HG02852 (cell line): ENCODE data around the gene CMTM2.
"Not testable (repeated sequence)": the region's sequence is repeated elsewhere in the genome, so short reads cannot be mapped to it uniquely, and the experiment has no call there.

Source experiments
- ATAC-seq: cut with Tn5 transposase; IDR thresholded peaks from one replicate; pipeline ENCODE4 v1.9.1; 2021; ENCODE audit warnings: mild to moderate bottlenecking, moderate library complexity; ENCODE audit not compliant: unreplicated experiment

Gene CMTM2

DNA sequence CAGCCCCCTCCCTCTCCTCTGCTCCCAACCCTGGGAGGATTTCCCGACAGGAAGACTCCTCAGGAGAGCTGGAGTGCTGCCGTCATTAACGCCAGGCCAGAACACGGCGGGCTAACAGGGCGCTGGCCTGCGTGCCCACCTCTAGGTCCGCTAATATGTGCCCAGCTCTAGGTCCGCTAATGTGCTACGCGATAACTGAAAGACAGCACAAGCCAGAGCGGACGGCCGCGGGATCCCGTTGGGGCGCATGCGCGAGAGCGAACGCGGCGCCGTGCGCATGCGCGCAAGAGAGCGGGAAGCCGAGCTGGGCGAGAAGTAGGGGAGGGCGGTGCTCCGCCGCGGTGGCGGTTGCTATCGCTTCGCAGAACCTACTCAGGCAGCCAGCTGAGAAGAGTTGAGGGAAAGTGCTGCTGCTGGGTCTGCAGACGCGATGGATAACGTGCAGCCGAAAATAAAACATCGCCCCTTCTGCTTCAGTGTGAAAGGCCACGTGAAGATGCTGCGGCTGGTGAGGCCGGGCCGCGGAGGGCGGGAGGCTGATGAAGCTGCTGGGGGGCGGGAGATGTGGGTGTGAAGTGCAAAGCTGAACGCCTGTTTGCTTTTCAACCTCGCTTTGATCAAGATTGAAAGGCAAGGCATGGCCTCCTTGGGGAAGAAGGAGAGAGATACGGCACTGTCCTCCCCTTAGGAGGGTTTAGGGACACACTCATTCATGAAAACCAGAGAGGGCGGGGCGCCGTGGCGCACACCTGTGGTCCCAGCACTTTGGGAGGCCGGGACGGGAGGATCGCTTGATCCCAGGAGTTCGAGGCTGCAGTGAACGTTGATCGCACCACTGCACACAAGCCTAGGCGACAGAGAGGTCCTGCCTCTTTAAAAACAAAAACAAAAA lies 26.7 kb upstream of the CMTM2 start, which contains the start of gene CKLF:
Gene CKLF (plus strand): TSS at position 291 of the 892 bp plus-strand sequence. CDS start 140 bp downstream, at position 431.
- peak; percentile 64 for ATAC-seq

DNA sequence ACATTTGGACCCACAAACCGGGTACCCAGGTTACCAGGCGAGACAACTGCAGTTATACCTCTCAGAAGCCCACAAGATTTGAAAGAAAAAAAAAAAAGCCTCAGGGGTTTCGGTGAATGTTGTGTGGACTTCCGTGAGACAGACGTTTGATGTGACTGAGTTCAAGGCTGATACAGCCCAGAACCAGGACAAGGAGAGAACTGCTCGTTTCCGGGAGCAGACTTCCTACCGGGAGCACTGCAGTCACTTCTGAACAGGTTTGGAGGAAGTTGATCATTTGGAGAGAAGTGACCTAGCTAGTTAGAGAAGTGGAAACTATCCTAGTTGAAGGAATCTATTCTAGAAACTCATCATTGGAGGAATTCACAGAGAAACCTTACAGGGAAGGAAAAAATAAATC lies 26.0 kb upstream of the CMTM2 start:
- ATAC-seq = no peak

- ATAC-seq = no peak
These were observed 25.2 kb upstream of the CMTM2 start for GRCh38 chr16:66554021-66554420.

DNA sequence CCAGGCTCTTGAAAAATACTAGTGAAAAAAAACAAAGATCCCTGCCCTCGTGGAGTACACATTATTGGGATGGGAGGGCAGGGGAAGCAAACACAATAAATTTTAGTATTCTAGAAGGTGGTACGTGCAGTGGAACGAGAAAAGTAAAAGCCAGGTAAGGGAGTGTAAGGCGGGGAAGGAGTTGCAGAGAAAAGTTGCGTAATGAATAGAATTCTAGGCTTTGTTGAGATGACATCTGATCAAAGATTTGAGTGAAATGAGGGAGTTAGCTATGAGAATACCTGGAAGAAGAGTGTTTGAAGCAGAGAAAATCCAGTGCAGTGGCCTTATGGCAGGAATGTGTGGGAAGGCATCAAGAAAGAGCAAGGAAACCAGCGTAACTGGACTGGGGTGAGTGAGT lies 24.8 kb upstream of the CMTM2 start:
- no peak for ATAC-seq

DNA sequence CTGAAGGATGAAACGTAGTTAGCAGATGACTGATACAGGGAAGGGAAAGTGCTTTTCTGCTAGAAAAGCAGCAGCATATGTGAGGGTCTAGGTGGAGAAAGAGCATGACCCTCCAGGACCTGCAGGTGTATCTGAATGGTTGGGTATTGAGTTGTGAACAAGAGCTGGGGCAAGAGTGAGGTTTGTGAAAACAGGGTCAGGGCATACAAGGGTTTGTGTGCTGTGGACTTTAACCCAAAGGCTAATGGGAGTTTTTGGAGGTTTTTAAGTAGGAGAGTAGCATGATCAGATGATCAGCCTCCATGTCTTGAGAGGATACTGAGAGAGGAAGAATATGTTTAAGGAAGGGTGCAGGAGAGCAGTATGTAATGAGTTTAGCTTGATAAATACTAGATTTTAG lies 19.2 kb upstream of the CMTM2 start:
- no peak for ATAC-seq

- ATAC-seq = no peak
These were observed 17.7 kb upstream of the CMTM2 start for GRCh38 chr16:66561381-66562080.

DNA sequence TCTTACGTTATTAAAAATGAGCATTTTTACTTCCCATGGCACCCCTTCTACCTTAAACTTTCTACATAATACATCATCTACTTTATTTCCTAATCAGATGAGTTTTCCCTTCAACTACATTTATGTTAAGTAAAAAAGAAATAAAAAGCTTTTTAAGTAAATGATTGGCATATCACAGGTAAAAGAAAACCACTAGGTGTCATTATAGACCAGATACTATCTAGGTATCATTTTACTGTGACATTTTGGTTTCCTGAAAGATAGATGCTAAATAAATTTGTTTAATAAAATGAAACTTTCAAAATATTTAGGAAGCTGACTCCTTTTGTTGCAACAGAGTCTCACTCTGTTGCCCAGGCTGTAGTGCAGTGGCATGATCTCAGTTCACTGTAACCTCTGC lies 16.9 kb upstream of the CMTM2 start:
- no peak for ATAC-seq

GRCh38 chr16:66562986-66563385 lies 16.3 kb upstream of the CMTM2 start:
- ATAC-seq = no peak

- ATAC-seq = peak; percentile 60
These were observed 15.5 kb upstream of the CMTM2 start for GRCh38 chr16:66563574-66564334.

DNA sequence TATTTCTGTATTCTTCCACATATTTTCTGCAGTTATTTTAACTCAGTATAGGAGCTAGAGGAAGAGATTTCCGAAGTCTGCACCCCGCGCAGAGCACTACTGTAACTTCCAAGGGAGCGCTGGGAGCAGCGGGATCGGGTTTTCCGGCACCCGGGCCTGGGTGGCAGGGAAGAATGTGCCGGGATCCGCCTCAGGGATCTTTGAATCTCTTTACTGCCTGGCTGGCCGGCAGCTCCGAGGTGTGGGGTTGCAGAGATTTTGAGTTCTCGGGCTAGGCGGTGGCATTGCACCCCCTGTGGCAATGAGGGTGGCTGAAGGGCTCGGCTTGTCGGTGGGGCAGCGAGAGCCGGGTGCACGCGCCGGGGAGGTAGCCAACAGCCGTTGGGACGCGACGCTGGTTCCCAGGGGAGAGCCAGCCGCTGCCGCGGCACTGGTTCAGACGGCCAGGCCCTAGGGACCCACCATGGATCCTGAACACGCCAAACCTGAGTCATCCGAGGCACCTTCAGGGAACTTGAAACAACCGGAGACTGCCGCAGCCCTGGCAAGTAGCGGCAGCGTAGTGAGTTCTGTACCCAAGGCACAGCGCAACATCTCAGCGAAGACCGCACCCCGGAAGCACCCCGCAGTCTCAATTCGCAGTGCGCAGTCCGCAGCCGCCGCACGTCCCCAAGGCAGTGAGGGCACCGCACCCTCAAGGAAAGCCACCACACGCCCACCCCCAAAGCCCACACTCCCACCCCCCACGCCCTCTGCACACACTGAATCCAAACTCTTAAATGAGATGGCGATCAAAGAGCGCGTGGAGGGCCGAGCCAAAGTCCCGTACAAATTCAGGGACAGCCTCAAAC lies 13.0 kb upstream of the CMTM2 start, which contains the start of gene CMTM1:
Gene CMTM1 (plus strand): TSS at position 389 of the 851 bp plus-strand sequence. CDS start 75 bp downstream, at position 464.
- ATAC-seq = no peak

DNA sequence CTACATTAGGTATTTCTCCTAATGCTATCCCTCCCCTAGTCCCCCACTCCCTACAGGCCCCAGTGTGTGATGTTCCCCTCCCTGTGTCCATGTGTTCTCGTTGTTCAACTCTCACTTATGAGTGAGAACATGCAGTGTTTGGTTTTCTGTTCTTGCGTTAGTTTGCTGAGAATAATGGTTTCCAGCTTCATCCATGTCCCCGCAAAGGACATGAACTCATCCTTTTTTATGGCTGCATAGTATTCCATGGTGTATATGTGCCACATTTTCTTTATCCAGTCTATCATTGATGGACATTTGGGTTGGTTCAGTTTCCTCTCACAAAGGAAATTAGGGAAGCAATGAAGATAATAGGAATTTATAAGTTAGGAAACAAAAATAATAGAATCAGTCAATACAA lies 12.0 kb upstream of the CMTM2 start:
- not testable (repeated sequence) for ATAC-seq

DNA sequence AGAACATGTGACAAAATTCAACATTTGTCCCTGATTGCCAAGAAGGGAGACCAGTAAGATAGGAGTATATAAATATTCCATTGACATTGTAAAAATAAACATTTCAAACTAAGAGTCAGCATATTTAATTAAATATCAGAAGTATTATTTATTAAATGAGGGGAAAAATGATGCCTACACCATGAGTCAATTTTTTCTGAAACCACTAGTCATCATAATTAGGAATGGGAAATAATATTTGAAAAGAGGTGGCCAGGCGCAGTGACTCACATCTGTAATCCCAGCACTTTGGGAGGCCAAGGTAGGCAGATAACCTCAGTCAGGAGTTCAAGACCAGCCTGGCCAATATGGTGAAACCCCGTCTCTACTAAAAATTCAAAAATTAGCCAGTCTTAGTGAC lies 10.9 kb upstream of the CMTM2 start:
- no peak for ATAC-seq

DNA sequence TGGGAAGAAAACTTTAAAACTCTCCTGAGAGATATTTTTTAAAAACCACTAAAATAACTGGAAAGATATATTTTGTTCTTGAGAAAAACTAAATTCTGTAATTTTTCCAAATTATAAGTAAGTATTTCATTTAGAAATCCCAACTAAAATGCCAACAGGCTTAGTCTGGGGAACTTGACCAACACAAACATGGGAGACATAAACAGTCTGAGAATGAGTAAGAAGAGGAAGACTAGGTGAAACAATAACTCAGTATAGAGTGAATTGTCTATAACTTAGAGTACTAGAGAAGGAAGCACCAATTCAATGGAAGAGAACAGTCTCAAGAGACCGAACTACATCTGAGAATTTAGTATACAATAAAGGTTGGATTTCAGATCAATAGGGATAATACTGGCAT lies 10.1 kb upstream of the CMTM2 start:
- no peak for ATAC-seq

- ATAC-seq = no peak
These were observed 9.3 kb upstream of the CMTM2 start for GRCh38 chr16:66569827-66570405.

GRCh38 chr16:66572356-66572755 lies 6.9 kb upstream of the CMTM2 start:
- no peak for ATAC-seq

GRCh38 chr16:66574081-66574480 lies 5.2 kb upstream of the CMTM2 start:
- no peak for ATAC-seq

GRCh38 chr16:66574531-66574930 lies 4.7 kb upstream of the CMTM2 start:
- ATAC-seq = no peak

GRCh38 chr16:66575060-66575459 lies 4.2 kb upstream of the CMTM2 start:
- ATAC-seq = no peak

- no peak for ATAC-seq
These were observed 3.0 kb upstream of the CMTM2 start for GRCh38 chr16:66576296-66576695.

DNA sequence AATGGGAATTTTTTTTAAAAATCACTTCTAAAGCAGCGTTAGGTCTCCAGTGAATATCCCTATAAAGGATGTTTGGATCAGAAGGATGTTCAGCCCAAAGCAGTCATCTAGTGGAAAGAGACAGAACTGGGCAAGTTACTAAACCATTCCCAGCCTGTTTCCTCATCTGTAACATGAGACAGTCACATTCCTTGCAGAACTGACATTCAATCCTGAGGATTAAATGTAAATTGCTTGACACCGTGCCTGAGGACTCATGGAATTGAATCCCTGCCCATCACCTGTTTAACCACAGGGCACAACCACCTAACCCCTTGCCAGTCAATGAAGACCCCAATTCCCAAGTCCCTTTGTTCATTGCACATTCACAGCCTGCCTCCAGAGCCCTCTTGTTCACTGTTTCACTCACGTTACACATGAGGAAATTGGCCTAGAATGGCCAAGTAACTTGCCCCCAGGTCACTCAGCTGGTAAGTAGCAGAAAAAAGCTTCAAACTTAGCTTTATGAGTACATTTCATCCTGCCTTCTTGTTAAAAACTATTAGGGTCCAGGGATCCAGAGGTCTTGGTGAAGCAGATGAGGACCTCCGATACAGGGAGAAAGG lies 1.4 kb downstream of the CMTM2 start:
- ATAC-seq = no peak
